A673 (cell line): ENCODE results near the gene CDH23. TPM values are rescaled to one million over a fixed set of nuclear protein-coding genes. Genes with fewer than 3 reads are reported as not detected.

Source experiments
- BruUV-seq: library from RNA; stranded (reverse); fragments of 400-500 nt; replicated peaks from 2 replicates; lab custom pipeline; 2021; lab: Mats Ljungman, UMichigan
- CTCF ChIA-PET: fragments of 300-600 bp; sonication (Branson Sonifier 250); formaldehyde crosslinking; loops from one replicate; lab custom pipeline; 2022; ENCODE audit warnings: antibody characterized with exemption; lab: Charles Lee
- POLR2A ChIA-PET: fragments of 300-600 bp; sonication (Branson Sonifier 250); formaldehyde crosslinking; loops from one replicate; lab custom pipeline; 2022; ENCODE audit warnings: antibody characterized with exemption; ENCODE audit not compliant: low non-redundant PET; lab: Charles Lee
- DNase-seq: peaks from one replicate; pipeline ENCODE4 v3.0.0-alpha.2; 2015; ENCODE audit warnings: low spot score
- H3K27ac ChIP-seq: fragments of 200-600 bp; sonication (generic); 2 replicates; pipeline ENCODE4 v1.5.1; 2016; ENCODE audit warnings: mixed run types, low read depth, mild to moderate bottlenecking, mixed read lengths, antibody characterized with exemption, low read length; ENCODE audit not compliant: poor library complexity, severe bottlenecking
- H3K27me3 ChIP-seq: fragments of 200-600 bp; sonication (generic); replicated peaks from 2 replicates; pipeline ENCODE4 v1.6.1; 2017; ENCODE audit warnings: mixed run types, low read depth, mild to moderate bottlenecking, mixed read lengths, antibody characterized with exemption, low read length; ENCODE audit not compliant: insufficient read depth, poor library complexity
- H3K36me3 ChIP-seq: fragments of 200-600 bp; sonication (generic); 2 replicates; pipeline ENCODE4 v1.6.1; 2016; ENCODE audit warnings: mixed run types, mild to moderate bottlenecking, mixed read lengths, antibody characterized with exemption, low read length; ENCODE audit not compliant: insufficient read depth, poor library complexity, severe bottlenecking
- H3K4me1 ChIP-seq: fragments of 200-600 bp; sonication (generic); 2 replicates; pipeline ENCODE4 v1.6.1; 2017; ENCODE audit warnings: mixed run types, mild to moderate bottlenecking, mixed read lengths, antibody characterized with exemption, low read length; ENCODE audit not compliant: insufficient read depth, poor library complexity, severe bottlenecking
- H3K4me3 ChIP-seq: fragments of 200-600 bp; sonication (generic); 2 replicates; pipeline ENCODE4 v1.5.1; 2016; ENCODE audit warnings: low read depth, mixed run types, mild to moderate bottlenecking, mixed read lengths, low read length; ENCODE audit not compliant: poor library complexity, severe bottlenecking
- H3K9me3 ChIP-seq: fragments of 200-600 bp; sonication (generic); 2 replicates; pipeline ENCODE4 v1.6.1; 2016; ENCODE audit warnings: mixed run types, low read depth, mild to moderate bottlenecking, mixed read lengths, antibody characterized with exemption, low read length; ENCODE audit not compliant: poor library complexity, severe bottlenecking
- CTCF ChIP-seq: fragments of 300-800, 200-600 bp; sonication (generic); conservative IDR thresholded peaks from 2 replicates; pipeline ENCODE4 v1.5.1; 2017; ENCODE audit warnings: low read depth, mild to moderate bottlenecking, antibody characterized with exemption, low read length, moderate library complexity, mixed read lengths
- EZH2 ChIP-seq: fragments of 200-600 bp; sonication (generic); IDR thresholded peaks from 2 replicates; pipeline ENCODE4 v1.6.1; 2017; ENCODE audit warnings: borderline replicate concordance, low read depth, mild to moderate bottlenecking, mixed read lengths, antibody characterized with exemption, low read length; ENCODE audit not compliant: poor library complexity, severe bottlenecking
- intact Hi-C: fragments of 100-400 bp; cut with micrococcal nuclease; formaldehyde crosslinking; loops from one replicate; pipeline ENCODE4 v1.10.0; 2022; ENCODE audit not compliant: unreplicated experiment
- total RNA-seq: library from RNA; stranded (reverse); gene quantifications from 2 replicates; pipeline ENCODE4 v1.2.3, GENCODE V29; 2021

The CDH23 gene
- total RNA-seq, 1 experiment from 2014 or later: 49.7 TPM

GRCh38 chr10:71361581-71361980 is 35.1 kb upstream of the CDH23 start:
- CTCF ChIA-PET: no interaction called here
- TF ChIP-seq EZH2 (no peak), CTCF (no peak)
- Histone ChIP-seq H3K36me3 (no peaks in the 10 kb centered on the region), H3K27ac (no peak overlapping the region), H3K4me3 (no peak overlapping the region), H3K4me1 (no peaks in the 10 kb centered on the region), H3K9me3 (no peaks in the 10 kb centered on the region), H3K27me3 (no peaks in the 10 kb centered on the region)
- POLR2A ChIA-PET: no interaction called here
- intact Hi-C loops: no loop called here
- DNase-seq: no peak
- no TSS peak for BruUV-seq

GRCh38 chr10:71362141-71362540 is 34.6 kb upstream of the CDH23 start:
- no TSS peak for BruUV-seq
- no peak for DNase-seq
- H3K9me3 ChIP-seq: no peaks in the 10 kb centered on the region
- ChIA-PET POLR2A (no interaction called here), CTCF (no interaction called here)
- intact Hi-C loops: no loop called here
- no peaks in the 10 kb centered on the region for H3K27me3 ChIP-seq
- H3K4me1 ChIP-seq: no peaks in the 10 kb centered on the region
- TF ChIP-seq EZH2 (no peak), CTCF (no peak)
- no peak overlapping the region for H3K4me3 ChIP-seq
- H3K36me3 ChIP-seq: no peaks in the 10 kb centered on the region
- no peak overlapping the region for H3K27ac ChIP-seq

GRCh38 chr10:71363936-71364335 is 32.8 kb upstream of the CDH23 start:
- no TSS peak for BruUV-seq
- Histone ChIP-seq H3K36me3 (no peaks in the 10 kb centered on the region), H3K27ac (no peak overlapping the region), H3K4me3 (no peak overlapping the region), H3K4me1 (no peaks in the 10 kb centered on the region), H3K27me3 (no peaks in the 10 kb centered on the region), H3K9me3 (no peaks in the 10 kb centered on the region)
- ChIA-PET POLR2A (no interaction called here), CTCF (no interaction called here)
- TF ChIP-seq CTCF: no peak
- TF ChIP-seq EZH2: no peak
- intact Hi-C loops: no loop called here
- DNase-seq: no peak
